WERI-Rb-1 (cell line): ENCODE results near the gene ODAM.
"Not testable (repeated sequence)": the region's sequence is repeated elsewhere in the genome, so short reads cannot be mapped to it uniquely, and the experiment has no call there.

Experiments
- DNase-seq: peaks from one replicate; pipeline ENCODE4 v3.0.0-alpha.2; 2020
- H3K27ac ChIP-seq: fragments of 250-450 bp; sonication (Bioruptor Pico); 2 replicates; pipeline ENCODE4 v1.5.1; 2020; ENCODE audit warnings: mild to moderate bottlenecking, moderate library complexity
- H3K27me3 ChIP-seq: fragments of 250-450 bp; sonication (Bioruptor Pico); 2 replicates; pipeline ENCODE4 v1.5.1; 2021; ENCODE audit warnings: mild to moderate bottlenecking, low read depth, moderate library complexity; ENCODE audit not compliant: insufficient read depth, severe bottlenecking
- H3K36me3 ChIP-seq: fragments of 250-450 bp; sonication (Bioruptor Pico); 2 replicates; pipeline ENCODE4 v1.5.1; 2020; ENCODE audit warnings: mild to moderate bottlenecking, moderate library complexity
- H3K4me3 ChIP-seq: 2 replicates; pipeline ENCODE4 v1.5.1; 2011; ENCODE audit warnings: low read depth, mild to moderate bottlenecking, control low read depth, low read length
- H3K9me3 ChIP-seq: fragments of 250-450 bp; sonication (Bioruptor Pico); 2 replicates; pipeline ENCODE4 v1.5.1; 2021; ENCODE audit warnings: mild to moderate bottlenecking, moderate library complexity; ENCODE audit not compliant: severe bottlenecking
- TF ChIP-seq, protein P1 (sequence below): IDR thresholded peaks from 2 replicates; pipeline ENCODE4 v1.5.1; 2011; ENCODE audit warnings: low read depth, mild to moderate bottlenecking, control low read depth, inconsistent platforms, low read length

Gene ODAM

GRCh38 chr4:70197842-70198241, 2.3 kb downstream of the ODAM start:
- TF ChIP-seq, protein P1, sequence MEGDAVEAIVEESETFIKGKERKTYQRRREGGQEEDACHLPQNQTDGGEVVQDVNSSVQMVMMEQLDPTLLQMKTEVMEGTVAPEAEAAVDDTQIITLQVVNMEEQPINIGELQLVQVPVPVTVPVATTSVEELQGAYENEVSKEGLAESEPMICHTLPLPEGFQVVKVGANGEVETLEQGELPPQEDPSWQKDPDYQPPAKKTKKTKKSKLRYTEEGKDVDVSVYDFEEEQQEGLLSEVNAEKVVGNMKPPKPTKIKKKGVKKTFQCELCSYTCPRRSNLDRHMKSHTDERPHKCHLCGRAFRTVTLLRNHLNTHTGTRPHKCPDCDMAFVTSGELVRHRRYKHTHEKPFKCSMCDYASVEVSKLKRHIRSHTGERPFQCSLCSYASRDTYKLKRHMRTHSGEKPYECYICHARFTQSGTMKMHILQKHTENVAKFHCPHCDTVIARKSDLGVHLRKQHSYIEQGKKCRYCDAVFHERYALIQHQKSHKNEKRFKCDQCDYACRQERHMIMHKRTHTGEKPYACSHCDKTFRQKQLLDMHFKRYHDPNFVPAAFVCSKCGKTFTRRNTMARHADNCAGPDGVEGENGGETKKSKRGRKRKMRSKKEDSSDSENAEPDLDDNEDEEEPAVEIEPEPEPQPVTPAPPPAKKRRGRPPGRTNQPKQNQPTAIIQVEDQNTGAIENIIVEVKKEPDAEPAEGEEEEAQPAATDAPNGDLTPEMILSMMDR: no peak
- H3K9me3 ChIP-seq: no peaks in the 10 kb centered on the region
- no peak overlapping the region for H3K4me3 ChIP-seq
- H3K27me3 ChIP-seq: no peaks in the 10 kb centered on the region
- DNase-seq: no peak
- H3K27ac ChIP-seq: no peak overlapping the region
- no peaks in the 10 kb centered on the region for H3K36me3 ChIP-seq

DNA sequence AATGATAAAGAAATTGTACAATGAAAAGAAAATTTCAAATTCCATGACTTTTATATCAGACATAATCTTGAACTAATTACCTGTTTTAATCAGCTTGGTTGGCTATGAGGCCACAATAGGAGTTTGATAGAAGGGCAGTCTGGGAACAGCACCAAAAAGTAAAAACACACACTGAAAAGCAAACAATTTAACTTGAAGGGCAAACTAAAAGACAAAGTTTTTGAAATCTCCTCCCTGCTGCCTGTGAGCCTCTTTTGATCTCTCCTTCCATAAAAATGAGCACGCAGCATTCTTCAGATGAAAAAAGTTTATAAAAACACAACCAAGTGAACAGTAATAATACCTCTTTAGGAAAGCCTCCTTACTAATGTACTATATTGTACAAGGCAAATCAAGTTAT, 8.1 kb downstream of the ODAM start:
- H3K36me3 ChIP-seq: no peaks in the 10 kb centered on the region
- no peaks in the 10 kb centered on the region for H3K9me3 ChIP-seq
- no peak overlapping the region for H3K4me3 ChIP-seq
- no peak overlapping the region for H3K27ac ChIP-seq
- no peaks in the 10 kb centered on the region for H3K27me3 ChIP-seq
- TF ChIP-seq, protein P1: no peak
- DNase-seq: no peak

- H3K4me3 ChIP-seq, H3K27ac ChIP-seq, H3K27me3 ChIP-seq, DNase-seq, H3K9me3 ChIP-seq, H3K36me3 ChIP-seq: not testable (repeated sequence)
These were observed 17.2 kb downstream of the ODAM start for GRCh38 chr4:70212752-70213151.

DNA sequence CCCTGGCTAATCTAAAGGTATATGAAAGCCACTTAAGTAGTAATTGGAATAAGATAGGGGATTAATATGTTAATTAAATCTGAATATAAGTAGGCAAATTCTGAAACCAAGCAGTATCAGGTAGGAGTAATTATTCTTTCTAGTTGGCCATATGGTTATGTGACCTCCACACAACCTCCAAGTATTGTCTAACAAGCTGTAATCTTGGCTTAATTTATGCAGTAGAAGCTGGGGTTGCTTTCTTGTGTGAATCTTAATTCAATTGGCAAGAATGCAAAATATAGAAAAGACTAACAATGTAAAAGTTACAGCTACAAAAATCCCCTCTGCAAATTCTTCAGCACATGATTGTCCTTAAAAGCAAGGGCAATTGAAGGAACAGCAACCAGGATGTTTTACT, 20.6 kb downstream of the ODAM start:
- not testable (repeated sequence) for H3K27ac ChIP-seq, H3K36me3 ChIP-seq, DNase-seq, H3K9me3 ChIP-seq, H3K4me3 ChIP-seq, H3K27me3 ChIP-seq

DNA sequence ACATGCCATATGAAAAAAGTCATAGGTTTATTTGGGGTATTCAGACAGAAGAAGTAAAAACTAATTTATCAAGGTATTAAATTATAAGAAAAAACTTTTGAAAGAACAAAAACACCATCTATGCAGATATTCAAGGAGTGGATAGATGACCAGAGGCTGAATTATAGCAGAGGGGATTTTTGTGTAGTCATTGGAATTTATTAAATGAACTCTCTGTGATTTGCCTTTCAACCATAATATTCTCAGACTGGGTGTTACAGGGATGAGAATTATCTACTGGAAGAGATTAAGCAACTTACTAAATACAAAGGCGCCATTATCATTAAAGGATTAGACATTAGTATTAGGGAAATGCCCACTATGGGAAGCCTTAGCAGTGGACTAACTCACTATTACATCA, 21.0 kb downstream of the ODAM start:
- H3K27ac ChIP-seq: peak overlapping the region; percentile 81
- H3K27me3 ChIP-seq, DNase-seq, H3K9me3 ChIP-seq, H3K4me3 ChIP-seq, H3K36me3 ChIP-seq: not testable (repeated sequence)

GRCh38 chr4:70221389-70221788, 25.9 kb downstream of the ODAM start:
- not testable (repeated sequence) for H3K4me3 ChIP-seq, H3K27me3 ChIP-seq, H3K9me3 ChIP-seq, H3K36me3 ChIP-seq, DNase-seq
- H3K27ac ChIP-seq: peak overlapping the region; percentile 71

DNA sequence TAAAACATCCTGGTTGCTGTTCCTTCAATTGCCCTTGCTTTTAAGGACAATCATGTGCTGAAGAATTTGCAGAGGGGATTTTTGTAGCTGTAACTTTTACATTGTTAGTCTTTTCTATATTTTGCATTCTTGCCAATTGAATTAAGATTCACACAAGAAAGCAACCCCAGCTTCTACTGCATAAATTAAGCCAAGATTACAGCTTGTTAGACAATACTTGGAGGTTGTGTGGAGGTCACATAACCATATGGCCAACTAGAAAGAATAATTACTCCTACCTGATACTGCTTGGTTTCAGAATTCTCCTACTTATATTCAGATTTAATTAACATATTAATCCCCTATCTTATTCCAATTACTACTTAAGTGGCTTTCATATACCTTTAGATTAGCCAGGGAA, 26.3 kb downstream of the ODAM start:
- H3K4me3 ChIP-seq, H3K27me3 ChIP-seq, H3K27ac ChIP-seq, DNase-seq, H3K9me3 ChIP-seq, H3K36me3 ChIP-seq: not testable (repeated sequence)

- H3K9me3 ChIP-seq: no peaks in the 10 kb centered on the region
- no peak for DNase-seq
These were observed 30.3 kb downstream of the ODAM start, which contains the start of gene FDCSP for GRCh38 chr4:70225824-70226223. Gene FDCSP (plus strand): TSS chr4:70226124. CDS start chr4:70231195, 5,071 bp downstream.

More at GRCh38 chr4:70225824-70226223, 30.3 kb downstream of the ODAM start, which contains the start of gene FDCSP:
- Histone ChIP-seq H3K27me3 (no peaks in the 10 kb centered on the region), H3K36me3 (no peaks in the 10 kb centered on the region), H3K27ac (no peak within 1 kb of the TSS), H3K4me3 (no peak within 1 kb of the TSS)
- TF ChIP-seq, protein P1: no peak
